ENCODE measurements around the gene QARS1. TPM values are rescaled to one million over a fixed set of nuclear protein-coding genes. Genes with fewer than 3 reads are reported as not detected.

The QARS1 gene
- total RNA-seq, 1 donor from 2014 or later = 185 TPM

DNA sequence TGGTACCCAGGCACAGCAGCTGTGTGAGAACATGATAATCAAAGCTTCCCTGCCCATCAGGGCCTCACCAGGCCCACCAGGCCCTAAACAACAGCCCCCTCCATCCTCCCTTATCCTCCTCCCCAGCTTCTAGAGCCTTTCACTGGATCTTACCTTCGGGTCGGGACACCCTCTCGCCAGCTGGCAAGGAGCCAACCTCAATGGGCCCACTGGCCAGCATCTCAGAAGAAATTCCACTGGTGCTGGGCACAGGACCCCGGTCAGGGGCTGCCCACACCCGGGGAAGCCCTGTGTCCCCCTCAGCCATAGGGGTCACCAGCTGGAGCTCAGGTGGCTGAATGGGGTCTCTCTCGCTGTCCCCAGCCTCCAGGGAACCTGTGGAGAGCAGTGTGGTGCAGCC, 6.8 kb upstream of the QARS1 start:
- Mint-ChIP-seq H3K4me3 (no peak overlapping the region), H3K27me3 (ENCODE audit: insufficient read depth) (no peaks in the 10 kb centered on the region), H3K36me3 (ENCODE audit: low read depth) (peaks cover 48% of the 10 kb centered on the region), H3K9me3 (no peaks in the 10 kb centered on the region), H3K4me1 (ENCODE audit: low read depth) (no peaks in the 10 kb centered on the region), H3K27ac (no peak overlapping the region)
- no peak for DNase-seq (ENCODE audit: low spot score)
- intact Hi-C loops (cut with micrococcal nuclease) = no loop called here

DNA sequence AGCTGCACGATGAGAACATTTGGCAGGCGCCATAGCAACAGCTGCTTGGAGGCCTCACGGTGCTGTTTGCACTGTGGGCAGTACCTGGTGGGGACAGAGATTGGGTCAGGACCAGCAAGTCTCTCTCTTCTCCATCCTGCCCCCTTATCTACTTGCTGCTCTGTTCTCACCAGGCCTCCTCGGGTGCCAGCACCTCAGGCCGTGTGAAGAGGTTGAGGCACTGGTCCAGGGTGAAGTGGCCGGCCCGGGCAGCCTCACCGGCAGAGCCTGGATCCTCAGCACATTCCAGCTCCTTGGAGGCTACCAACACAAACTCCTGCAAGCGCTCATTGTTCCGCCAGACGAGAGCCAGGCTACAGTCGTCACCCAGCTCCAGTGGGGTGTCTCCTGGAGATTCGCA, 6.2 kb upstream of the QARS1 start:
- Mint-ChIP-seq H3K36me3 (ENCODE audit: low read depth) (peaks cover 43% of the 10 kb centered on the region), H3K4me3 (no peak overlapping the region), H3K9me3 (no peaks in the 10 kb centered on the region), H3K27me3 (ENCODE audit: insufficient read depth) (no peaks in the 10 kb centered on the region), H3K27ac (no peak overlapping the region), H3K4me1 (ENCODE audit: low read depth) (peaks cover 3% of the 10 kb centered on the region)
- intact Hi-C loops (cut with micrococcal nuclease) = no loop called here
- no peak for DNase-seq (ENCODE audit: low spot score)

DNA sequence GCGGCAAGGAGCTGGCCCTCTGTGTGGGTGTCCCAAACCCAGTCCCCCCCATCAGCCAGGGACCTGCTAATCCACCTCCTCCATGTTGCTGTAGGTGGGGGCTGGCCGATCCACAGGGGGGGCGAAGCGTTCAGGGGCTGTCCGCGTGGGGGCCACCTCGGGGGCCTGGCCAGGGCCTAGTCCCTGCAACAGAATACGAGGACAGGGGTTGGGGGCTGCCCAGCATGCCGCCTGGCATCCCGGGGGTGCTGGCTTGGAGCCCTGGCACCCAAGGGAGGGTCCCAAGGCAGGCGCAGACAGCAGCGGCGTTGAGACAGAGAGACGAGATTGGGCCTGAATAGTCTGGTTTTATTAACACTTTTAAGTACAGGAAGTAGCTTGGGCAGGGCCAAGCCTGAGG, 3.8 kb upstream of the QARS1 start:
- intact Hi-C loops (cut with micrococcal nuclease) = no loop called here
- Mint-ChIP-seq H3K27ac (no peak overlapping the region), H3K4me1 (ENCODE audit: low read depth) (peaks cover 21% of the 10 kb centered on the region), H3K9me3 (no peaks in the 10 kb centered on the region), H3K36me3 (ENCODE audit: low read depth) (peaks cover 30% of the 10 kb centered on the region), H3K27me3 (ENCODE audit: insufficient read depth) (no peaks in the 10 kb centered on the region), H3K4me3 (no peak overlapping the region)
- DNase-seq (ENCODE audit: low spot score) = no peak

DNA sequence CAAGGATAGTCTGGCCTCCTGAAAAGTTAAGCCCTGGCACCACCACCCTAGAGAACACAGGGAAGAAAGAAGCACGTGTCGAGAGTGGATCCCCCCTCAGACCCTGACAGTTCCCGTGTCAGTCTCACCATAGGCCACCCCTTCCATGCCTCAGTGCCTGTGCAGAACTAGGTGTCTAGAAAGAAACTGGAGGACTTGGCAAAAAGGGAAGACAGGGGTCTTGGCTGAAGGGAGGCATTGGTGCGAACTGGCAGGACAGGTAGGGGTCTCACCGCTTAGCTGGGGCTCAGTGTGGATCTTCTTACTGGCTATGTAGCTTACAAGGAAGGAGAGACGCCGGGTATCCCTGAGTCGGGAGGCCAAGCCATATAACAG, 518 bp downstream of the QARS1 start:
- peak overlapping the region; percentile 98 for H3K4me3 Mint-ChIP-seq
- peaks cover 28% of the 10 kb centered on the region for H3K36me3 Mint-ChIP-seq (ENCODE audit: low read depth)
- H3K9me3 Mint-ChIP-seq = no peaks in the 10 kb centered on the region
- H3K27ac Mint-ChIP-seq = peak overlapping the region; percentile 94
- H3K4me1 Mint-ChIP-seq (ENCODE audit: low read depth) = peaks cover 32% of the 10 kb centered on the region
- intact Hi-C loops (cut with micrococcal nuclease) = loop anchor here (1.0 to 5.0 kb wide), 4 partner anchors 10 to 67 kb away; partner anchors contain the start of genes KLHDC8B, QRICH1 and USP19
- H3K27me3 Mint-ChIP-seq (ENCODE audit: insufficient read depth) = no peaks in the 10 kb centered on the region
- no peak for DNase-seq (ENCODE audit: low spot score)

DNA sequence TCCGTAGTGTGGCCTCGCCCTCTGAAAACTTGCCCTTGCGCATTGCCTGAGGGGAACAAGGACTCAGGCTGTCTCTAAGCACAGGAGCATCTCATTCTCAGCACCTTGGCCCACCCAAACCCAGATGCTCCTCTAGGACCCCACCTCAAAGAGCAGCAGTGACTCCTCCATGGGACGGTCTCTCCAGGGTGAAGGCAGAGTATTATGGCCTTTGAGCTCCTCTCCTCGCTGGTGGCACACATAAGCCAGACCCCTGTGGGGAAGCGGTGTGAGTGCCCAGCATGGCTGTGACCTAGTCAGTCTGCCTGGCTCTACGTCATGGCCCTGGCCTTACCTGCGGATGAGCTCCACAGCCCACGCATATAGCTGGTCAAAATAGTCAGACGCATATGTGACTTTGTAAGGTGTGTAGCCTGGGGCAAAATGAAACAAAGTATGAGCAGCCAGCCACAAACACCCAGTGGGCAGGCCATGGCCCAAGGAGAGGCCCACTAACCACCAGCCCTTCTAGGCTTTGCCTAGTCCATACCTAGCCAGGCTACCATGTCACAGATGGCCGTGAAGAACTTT, 4.4 kb downstream of the QARS1 start:
- no peaks in the 10 kb centered on the region for H3K27me3 Mint-ChIP-seq (ENCODE audit: insufficient read depth)
- no peak overlapping the region for H3K4me3 Mint-ChIP-seq
- peaks cover 32% of the 10 kb centered on the region for H3K36me3 Mint-ChIP-seq (ENCODE audit: low read depth)
- H3K4me1 Mint-ChIP-seq (ENCODE audit: low read depth) = peaks cover 25% of the 10 kb centered on the region
- intact Hi-C loops (cut with micrococcal nuclease) = loop anchor here (5.0 kb wide), 1 partner anchor 57 kb away; no protein-coding TSS in a partner anchor
- no peaks in the 10 kb centered on the region for H3K9me3 Mint-ChIP-seq
- DNase-seq (ENCODE audit: low spot score) = no peak
- no peak overlapping the region for H3K27ac Mint-ChIP-seq

DNA sequence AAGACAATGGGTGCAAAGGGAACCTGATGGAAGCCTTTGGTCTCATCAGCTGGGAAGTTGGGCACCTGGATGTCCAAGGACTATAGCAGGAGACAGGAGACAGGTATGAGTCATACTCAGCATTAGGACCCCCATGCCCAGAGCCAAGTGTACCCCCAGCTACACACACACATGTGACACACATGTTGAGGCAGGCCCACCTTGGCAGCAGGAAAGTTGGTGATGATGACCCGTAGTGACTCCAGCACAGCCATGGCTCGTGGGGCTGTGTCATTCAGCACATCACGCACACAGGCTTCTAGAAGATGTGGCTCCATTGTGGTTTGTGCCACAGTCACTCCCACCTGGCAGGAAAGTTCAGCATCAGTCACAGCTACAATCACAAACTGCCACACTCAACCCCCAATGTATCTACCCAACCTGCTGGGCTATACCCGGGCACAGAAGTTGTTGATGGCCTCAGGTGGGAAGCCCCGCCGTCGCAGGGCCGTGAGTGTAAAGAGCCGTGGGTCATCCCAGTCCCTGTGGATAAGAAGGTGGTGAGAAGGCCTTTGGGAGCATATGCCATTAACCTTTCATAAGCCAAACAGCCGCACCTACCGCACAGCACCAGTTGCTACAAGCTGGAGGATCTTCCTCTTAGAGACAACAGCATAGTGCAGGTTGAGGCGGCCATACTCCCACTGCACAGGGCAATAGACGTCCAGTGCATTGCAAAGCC, 5.5 kb downstream of the QARS1 start:
- peaks cover 32% of the 10 kb centered on the region for H3K36me3 Mint-ChIP-seq (ENCODE audit: low read depth)
- peaks cover 23% of the 10 kb centered on the region for H3K4me1 Mint-ChIP-seq (ENCODE audit: low read depth)
- no peaks in the 10 kb centered on the region for H3K9me3 Mint-ChIP-seq
- no peak overlapping the region for H3K27ac Mint-ChIP-seq
- DNase-seq (ENCODE audit: low spot score) = no peak
- intact Hi-C loops (cut with micrococcal nuclease) = loop anchor here (10.0 kb wide), 1 partner anchor 414 kb away; the partner anchor contains the start of gene NCKIPSD
- no peaks in the 10 kb centered on the region for H3K27me3 Mint-ChIP-seq (ENCODE audit: insufficient read depth)
- H3K4me3 Mint-ChIP-seq = no peak overlapping the region

DNA sequence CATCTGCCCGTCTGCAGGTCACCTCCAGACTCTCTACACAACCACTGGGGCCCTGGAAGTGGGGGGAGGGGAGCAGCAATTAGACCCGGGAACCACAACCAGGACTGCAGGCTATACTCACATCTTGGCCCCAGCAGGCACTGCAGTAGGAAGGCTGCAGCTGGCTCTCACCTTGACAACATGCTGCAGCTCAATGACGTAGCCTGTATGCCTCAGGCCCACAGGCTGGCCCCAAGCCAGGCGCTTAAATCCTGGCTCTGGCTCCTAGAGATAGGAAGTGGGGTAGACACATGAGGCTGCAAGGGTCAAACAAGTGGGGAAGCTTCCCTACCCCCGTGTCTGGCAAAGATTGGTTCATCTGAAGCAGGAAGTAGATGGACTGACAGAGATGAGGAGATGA, 6.1 kb downstream of the QARS1 start:
- Mint-ChIP-seq H3K36me3 (ENCODE audit: low read depth) (peaks cover 32% of the 10 kb centered on the region), H3K4me3 (no peak overlapping the region), H3K9me3 (no peaks in the 10 kb centered on the region), H3K27ac (no peak overlapping the region), H3K27me3 (ENCODE audit: insufficient read depth) (no peaks in the 10 kb centered on the region), H3K4me1 (ENCODE audit: low read depth) (peaks cover 17% of the 10 kb centered on the region)
- DNase-seq (ENCODE audit: low spot score) = no peak
- intact Hi-C loops (cut with micrococcal nuclease) = loop anchor here (10.0 kb wide), 1 partner anchor 414 kb away; the partner anchor contains the start of gene NCKIPSD

DNA sequence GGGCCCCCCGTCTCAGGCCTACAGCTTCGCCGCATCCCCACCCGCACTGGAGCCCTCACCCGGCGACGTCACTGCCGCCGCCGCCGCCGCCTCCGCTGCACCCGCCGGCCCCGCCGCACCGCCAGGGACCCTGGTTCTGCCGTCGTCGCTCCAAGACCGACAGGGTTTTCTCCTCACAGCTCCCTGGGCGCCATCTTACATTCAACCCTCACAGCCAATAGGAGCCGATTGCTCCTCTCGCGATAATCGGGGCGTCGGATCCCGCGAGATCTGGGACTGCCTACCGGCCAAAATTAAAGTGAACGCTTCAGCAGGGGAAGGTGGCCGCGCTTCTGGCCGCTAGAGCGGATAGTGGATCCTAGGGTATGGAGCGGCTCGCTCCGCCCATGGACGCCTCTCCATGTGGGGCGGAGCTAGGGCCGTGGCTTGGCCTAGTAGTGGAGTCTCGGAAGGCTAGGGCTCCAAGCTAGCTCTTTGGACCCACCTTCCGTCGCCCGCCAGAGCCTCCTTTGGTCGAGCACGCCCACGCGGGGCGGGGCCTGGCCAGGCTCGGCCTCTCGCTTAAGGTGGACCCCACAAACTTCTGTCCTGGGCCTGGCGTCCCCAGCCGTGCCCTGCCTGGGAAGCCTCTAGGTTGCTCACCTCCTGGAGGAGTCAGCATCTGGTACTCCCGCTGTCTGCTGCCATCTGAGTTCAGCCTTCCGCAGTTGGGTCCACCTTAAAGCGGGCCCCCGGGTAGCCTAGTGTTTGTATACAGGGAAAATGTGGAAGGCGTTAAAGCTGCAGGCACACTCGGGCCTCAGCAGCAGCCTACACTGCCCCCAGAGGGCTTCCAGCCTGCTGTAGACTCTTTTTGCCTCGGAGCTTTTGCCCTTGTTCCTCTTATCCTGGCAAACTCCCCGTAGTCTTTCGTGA, 10.4 kb downstream of the QARS1 start, which contains the start of gene QRICH1:
Gene QRICH1, minus strand, starts transcription at position 219 of the 915 bp plus-strand sequence. CDS start 17,054 bp downstream, outside the sequence.
- Mint-ChIP-seq H3K27ac (peak within 1 kb of the TSS; percentile 98), H3K9me3 (no peaks in the 10 kb centered on the region), H3K4me1 (ENCODE audit: low read depth) (peaks cover 30% of the 10 kb centered on the region), H3K36me3 (ENCODE audit: low read depth) (peaks cover 19% of the 10 kb centered on the region), H3K4me3 (peak within 1 kb of the TSS; percentile 97), H3K27me3 (ENCODE audit: insufficient read depth) (no peaks in the 10 kb centered on the region)
- intact Hi-C loops (cut with micrococcal nuclease) = loop anchor here (1.0 to 10.0 kb wide), 18 partner anchors 10 to 1312 kb away; partner anchors contain the start of genes ARIH2, C3orf62, DAG1 and GPX1
- DNase-seq (ENCODE audit: low spot score) = peak; percentile 94

DNA sequence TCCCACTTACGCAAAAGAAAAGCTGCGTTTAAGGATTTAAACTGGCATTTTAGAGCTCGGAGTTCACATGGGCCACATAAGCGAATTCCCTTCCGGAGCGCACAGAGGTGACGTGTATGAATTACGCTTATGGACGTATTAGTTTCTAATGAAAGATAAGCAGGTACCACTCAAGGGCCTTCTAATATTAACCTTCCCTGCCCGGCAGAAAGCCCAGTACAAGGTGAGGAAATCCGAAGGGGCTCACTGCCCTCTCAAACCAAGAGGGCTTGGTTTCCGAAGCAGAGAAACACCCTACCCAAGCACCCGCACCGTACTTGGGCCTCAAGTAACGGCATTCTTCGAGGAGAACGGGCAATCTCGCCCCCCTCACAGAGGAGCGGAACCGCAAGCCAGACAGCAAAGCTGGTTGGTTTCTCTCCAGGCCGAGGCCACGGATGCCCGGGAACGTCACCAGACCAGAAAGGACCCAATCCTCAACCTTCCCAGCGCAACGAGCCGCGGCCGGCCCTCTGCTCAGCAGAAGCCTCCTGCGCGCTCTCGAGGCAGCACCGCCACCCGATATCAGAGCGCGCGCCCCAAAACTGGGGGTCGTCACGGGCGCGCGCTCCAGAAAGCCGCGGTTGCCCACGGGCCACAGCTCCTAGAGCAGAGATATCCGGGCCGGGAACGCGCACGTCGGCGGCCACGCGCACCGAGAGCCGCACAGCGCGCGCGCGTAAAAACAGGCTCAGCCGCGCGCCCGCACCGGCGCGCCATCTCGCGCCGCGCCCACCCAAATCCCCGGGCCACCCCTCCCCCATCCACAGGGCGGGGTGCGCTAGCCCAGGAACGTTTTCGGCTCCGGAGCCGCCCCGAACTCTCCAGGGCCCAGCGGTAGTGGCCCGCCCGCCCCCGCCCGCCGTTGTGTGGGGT, 11.4 kb downstream of the QARS1 start:
- H3K27me3 Mint-ChIP-seq (ENCODE audit: insufficient read depth) = no peaks in the 10 kb centered on the region
- peaks cover 32% of the 10 kb centered on the region for H3K4me1 Mint-ChIP-seq (ENCODE audit: low read depth)
- H3K4me3 Mint-ChIP-seq = peak overlapping the region; percentile 97
- H3K9me3 Mint-ChIP-seq = no peaks in the 10 kb centered on the region
- peak overlapping the region; percentile 91 for H3K27ac Mint-ChIP-seq
- peaks cover 12% of the 10 kb centered on the region for H3K36me3 Mint-ChIP-seq (ENCODE audit: low read depth)
- DNase-seq (ENCODE audit: low spot score) = peak; percentile 78
- intact Hi-C loops (cut with micrococcal nuclease) = loop anchor here (5.0 to 10.0 kb wide), 4 partner anchors 264 to 1311 kb away; partner anchors contain the start of genes GPX1, MST1, NCKIPSD and RNF123

DNA sequence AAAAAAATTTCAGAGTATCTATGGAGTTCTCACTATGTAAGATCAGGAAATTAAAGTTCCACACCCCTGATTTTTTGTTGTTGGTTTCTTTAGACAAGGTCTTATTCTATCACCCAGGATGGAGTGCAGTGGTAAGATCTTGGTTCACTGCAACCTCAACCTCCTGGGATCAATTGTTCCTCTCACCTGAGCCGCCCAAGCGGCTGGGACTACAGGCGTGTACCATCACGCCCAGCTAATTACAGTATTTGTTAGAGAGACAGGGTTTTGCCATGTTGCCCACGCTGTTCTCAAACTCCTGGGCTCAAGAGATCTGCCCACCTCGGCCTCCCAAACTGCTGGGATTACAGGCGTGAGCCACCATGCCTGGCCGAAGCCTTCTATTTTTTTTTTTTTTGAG, 23.1 kb downstream of the QARS1 start:
- intact Hi-C loops (cut with micrococcal nuclease) = no loop called here
- no peak overlapping the region for H3K4me3 Mint-ChIP-seq
- H3K4me1 Mint-ChIP-seq (ENCODE audit: low read depth) = no peaks in the 10 kb centered on the region
- DNase-seq (ENCODE audit: low spot score) = no peak
- peaks cover 12% of the 10 kb centered on the region for H3K36me3 Mint-ChIP-seq (ENCODE audit: low read depth)
- no peaks in the 10 kb centered on the region for H3K27me3 Mint-ChIP-seq (ENCODE audit: insufficient read depth)
- no peak overlapping the region for H3K27ac Mint-ChIP-seq
- no peaks in the 10 kb centered on the region for H3K9me3 Mint-ChIP-seq

DNA sequence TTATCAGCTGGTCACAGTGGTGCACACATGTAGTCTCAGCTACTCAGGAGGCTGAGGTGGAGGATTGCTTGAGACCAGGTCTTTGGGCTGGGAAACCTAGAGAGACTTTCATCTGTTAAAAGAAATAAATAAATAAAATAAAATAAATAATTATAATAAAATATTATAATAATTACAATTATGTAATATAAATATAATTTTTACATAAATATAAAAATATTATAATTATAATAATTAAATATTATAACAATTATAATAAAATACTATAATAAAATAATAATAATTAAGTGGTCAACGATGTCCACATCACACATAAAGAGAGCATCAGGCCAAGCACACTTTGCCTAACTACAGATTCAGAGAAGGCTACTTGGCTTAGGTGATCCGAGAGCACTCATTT, 25.3 kb downstream of the QARS1 start:
- Mint-ChIP-seq H3K4me3 (no peak overlapping the region), H3K9me3 (no peaks in the 10 kb centered on the region), H3K27me3 (ENCODE audit: insufficient read depth) (no peaks in the 10 kb centered on the region), H3K27ac (no peak overlapping the region), H3K36me3 (ENCODE audit: low read depth) (peaks cover 16% of the 10 kb centered on the region), H3K4me1 (ENCODE audit: low read depth) (no peaks in the 10 kb centered on the region)
- intact Hi-C loops (cut with micrococcal nuclease) = no loop called here
- DNase-seq (ENCODE audit: low spot score) = no peak

DNA sequence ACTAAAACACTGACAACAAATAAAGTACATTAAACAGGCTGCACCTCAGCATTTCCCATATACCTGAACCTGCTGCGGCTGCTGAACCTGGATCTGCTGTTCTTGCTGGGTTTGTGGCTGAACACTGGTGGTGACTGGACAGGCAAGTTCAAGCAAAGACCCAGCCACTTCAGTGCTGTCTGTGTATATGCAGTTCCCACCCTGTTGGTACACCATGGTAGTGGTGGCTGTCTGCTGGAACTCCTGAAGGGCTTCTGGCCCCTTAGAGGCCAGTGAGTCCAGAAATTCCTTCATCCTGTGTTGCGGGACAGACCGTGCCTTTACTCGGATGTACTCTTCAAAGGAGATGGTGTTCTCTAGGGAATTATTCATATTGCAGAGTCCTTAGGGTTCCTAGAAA, 27.9 kb downstream of the QARS1 start:
- H3K27ac Mint-ChIP-seq = no peak overlapping the region
- intact Hi-C loops (cut with micrococcal nuclease) = no loop called here
- H3K4me3 Mint-ChIP-seq = no peak overlapping the region
- no peaks in the 10 kb centered on the region for H3K9me3 Mint-ChIP-seq
- no peaks in the 10 kb centered on the region for H3K27me3 Mint-ChIP-seq (ENCODE audit: insufficient read depth)
- DNase-seq (ENCODE audit: low spot score) = no peak
- no peaks in the 10 kb centered on the region for H3K4me1 Mint-ChIP-seq (ENCODE audit: low read depth)
- H3K36me3 Mint-ChIP-seq (ENCODE audit: low read depth) = peaks cover 24% of the 10 kb centered on the region

Measured in activated T-helper 1 cell treated with anti-CD3 and anti-CD28 coated beads, Interleukin-12 subunit alpha, Interleukin-12 subunit beta, Interleukin-2, Interleukin-4 antibody, amounts not matched to agents 30 ng/mL and 10 ng/mL and 1 ng/mL, durations not matched to agents 14 hours and 24 hours and 36 hours (primary cell).